Nucleus accumbens (tissue), 56 donors: ENCODE measurements around the gene NIPSNAP2.
A peak's percentile ranks its signal among the peaks of the same experiment; 100 is the strongest.
"Not testable (repeated sequence)": the region's sequence is repeated elsewhere in the genome, so short reads cannot be mapped to it uniquely, and the experiment has no call there.

Experiments used
- DNase-seq, 56 donors: peaks; one replicate each; lab custom pipeline; 2025; lab: John Stamatoyannopoulos, UW

NIPSNAP2 gene

DNA sequence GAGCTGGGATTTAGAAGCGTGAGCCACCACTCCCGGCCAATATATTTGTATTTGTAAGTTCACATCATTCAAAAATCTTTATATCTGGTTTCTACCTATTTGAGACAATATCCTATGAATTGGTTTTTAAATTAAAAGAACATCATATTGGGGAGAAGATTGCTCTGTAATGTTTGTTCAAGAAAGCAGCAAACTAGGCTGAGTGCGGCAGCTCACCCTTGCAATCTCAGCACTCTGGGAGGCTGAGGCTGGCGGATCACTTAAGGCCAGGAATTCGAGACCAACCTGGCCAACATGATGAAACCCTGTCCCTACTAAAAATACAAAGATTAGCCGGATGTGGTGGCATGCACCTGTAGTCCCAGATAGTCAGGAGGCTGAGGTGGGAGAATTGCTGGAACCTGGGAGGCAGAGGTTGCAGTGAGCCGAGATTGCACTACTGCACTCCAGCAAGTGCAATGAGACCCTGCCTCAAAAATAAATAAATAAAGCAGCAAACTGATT is 9.4 kb downstream of the NIPSNAP2 start:
- DNase-seq: no peak

DNA sequence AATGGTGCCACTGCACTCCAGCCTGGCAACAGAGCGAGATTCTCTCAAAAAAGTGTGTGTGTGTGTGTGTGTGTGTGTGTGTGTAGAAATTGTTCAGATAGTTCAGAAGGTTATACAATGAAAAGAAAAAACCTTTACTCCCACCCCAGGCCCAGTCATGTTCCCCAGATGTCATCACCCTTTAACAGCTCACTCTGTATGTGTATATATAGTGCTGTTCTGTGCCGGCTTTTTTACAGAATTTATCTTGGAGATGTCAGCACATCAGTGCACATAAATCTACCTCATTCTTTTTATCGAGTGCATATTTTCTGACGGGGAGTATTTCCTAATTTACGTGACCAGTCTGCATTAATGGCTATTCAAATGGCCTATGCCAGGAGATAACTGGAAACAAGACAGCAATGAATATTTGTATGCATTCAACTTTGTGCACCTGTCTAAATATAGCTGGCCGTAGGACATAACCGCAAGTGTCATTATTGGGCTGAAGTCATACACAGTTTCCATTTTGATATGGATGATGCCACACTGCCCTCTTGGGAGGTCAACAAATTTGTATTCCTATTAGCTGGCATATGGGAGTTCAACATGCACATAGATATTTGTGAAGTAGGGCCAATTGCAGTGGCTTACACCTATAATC is 11.7 kb downstream of the NIPSNAP2 start:
- no peak for DNase-seq

DNA sequence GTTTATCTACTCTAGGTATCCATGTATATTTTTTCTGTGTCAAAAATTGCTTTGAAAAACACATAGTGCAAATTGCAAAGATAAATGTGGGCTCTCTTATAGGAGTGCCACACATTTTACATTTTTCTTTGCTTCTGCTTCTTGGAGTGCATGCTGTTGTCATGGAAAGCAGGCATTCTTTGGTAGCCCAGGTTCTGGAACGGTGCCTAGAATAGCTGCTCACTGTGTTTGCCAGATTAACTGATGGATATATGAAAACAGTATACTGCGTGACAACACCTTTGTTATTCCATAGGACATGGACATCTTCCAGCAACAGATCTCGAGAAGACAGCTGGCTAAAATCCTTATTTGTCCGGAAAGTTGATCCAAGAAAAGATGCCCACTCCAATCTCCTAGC is 13.4 kb downstream of the NIPSNAP2 start:
- DNase-seq: peak in 4 of 56 donors; percentile 10 to 39 (median 22)

DNA sequence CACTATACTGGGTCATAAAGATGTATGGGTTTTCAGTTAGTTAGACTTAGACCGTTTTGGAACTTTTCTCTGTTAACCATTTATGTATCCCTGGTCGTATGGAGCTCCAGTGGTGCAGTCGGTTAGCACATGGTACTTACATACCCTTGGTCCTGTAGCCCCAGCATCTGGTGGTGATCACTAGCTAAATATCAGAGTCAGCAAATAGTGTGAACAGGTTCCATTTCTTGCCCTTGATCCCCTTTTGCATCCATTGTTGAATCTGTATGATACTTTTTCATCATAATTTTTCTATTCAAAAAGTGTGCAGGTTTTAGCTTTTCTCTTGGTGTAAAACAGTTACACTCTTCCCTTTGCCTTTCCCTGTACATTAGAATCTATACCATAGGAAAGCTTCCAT is 15.9 kb downstream of the NIPSNAP2 start:
- DNase-seq: no peak

DNA sequence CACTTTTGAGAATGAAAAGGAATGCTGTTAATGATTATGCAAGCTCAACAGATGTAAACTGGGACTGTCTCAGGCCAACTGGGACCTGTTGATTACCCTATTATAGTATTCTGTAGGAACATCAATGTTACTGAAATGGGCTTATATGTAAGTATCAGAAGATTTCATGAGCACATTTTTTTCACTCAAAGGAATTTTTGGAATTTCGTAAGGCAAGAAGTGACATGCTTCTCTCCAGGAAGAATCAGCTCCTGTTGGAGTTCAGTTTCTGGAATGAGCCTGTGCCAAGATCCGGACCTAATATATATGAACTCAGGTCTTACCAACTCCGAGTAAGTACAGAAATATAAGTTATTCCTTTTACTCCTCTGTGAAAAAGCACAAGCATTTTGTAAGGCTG is 19.2 kb downstream of the NIPSNAP2 start:
- DNase-seq: no peak

DNA sequence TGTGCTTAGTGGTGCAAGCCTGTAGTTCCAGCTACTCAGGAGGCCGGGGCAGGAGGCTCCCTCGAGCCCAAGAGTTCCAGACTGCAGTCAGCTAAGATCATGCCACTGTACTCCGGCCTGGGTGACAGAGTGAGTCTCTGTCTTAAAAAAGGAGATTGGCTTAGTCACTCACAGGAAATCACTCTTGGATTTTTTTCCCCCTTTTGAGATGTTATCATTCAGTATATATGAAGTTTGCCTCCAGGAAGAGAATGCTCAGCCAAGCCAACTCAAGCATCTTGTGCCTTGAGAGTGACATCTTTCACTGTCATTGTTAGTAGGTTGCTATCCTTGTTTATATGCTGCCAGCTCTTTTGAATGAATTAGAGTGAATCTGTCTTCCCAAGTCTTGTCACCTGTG is 28.0 kb downstream of the NIPSNAP2 start:
- no peak for DNase-seq

DNA sequence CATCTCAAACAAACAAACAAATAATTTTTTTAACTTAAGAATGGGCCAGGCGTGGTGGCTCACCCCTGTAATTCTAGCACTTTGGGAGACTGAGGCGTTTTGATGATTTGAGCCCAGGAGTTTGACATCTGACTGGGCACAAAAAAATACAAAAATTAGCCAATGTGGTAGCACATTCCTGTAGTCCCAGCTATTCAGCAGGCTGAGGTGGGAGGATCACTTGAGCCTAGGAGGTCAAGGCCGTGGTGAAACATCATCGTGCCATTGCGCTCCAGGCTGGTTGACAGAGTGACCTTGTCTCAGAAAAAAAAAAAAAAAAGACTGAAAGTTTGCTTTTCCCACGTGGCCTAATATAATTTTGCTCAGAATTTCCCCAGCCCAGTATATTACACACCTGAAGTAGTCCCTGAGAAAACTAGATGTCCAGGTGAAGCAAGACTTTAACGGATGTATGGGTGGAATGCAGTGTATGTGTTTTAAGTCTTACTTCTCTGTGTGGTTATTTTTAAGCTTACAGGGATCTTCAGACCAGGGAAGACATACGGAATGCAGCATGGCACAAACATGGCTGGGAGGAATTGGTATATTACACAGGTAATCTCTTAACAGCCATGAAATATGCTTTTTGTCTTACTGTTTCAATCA is 32.6 kb downstream of the NIPSNAP2 start:
- DNase-seq: no peak

DNA sequence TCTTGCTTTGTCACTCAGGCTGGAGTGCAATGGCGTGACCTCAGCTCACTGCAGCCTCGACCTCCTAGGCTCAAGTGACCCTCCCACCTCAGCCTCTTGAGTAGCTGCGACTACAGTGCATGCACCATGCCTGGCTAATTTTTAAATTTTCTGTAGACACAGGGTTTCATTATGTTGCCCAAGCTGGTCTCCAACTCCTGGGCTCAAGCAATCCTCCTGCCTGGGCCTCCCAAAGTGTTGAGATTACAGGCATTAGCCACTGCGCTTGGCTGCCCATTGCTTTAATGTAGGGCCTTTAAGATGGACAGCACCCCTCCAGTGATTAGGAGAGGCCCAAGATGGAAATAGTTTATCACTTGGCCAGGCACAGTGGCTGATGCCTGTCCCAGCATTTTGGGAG is 39.4 kb downstream of the NIPSNAP2 start:
- no peak for DNase-seq

DNA sequence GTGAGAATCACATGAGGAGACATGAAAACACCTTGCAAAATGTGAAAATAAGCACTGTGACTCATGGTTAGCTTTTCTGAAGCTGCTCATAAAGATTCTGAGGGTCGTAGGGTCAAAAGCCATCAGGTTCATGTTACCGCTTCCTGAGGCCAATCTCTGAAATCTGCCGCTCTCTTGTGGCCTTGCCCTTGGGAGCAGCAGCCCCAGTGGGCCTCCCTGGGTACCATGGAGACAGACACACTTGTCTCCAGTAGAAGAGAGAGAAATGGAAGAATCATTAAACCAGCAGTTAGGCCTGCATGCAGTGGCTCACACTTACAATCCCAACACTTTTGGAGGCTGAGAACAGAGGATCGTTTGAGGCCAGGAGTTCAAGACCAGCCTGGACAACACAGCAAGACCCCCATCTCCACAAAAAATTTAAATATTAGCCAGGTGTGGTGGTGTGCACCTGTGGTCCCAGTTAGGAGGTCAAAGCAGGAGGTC is 42.8 kb downstream of the NIPSNAP2 start:
- no peak for DNase-seq

DNA sequence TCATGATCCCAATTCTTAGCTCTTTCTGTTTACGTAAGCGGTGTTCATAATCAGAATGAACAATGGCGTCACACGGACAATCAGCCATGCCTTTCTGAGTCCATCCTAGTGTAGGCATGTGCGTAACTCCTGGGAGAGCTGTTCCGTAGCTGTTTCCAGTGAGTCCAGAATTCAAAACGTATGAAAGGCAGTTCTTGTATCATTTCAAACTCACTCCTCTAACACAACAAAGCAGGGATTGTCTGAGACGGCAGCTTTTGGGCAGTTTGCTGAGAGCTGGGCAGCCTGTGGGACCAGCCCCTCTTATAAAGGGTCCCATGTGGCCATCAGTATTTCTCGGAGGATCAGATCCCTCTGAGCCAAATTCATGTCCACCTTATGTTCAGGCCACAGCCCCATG is 43.5 kb downstream of the NIPSNAP2 start:
- peak in 43 of 56 donors; percentile 4 to 67 (median 22) for DNase-seq

DNA sequence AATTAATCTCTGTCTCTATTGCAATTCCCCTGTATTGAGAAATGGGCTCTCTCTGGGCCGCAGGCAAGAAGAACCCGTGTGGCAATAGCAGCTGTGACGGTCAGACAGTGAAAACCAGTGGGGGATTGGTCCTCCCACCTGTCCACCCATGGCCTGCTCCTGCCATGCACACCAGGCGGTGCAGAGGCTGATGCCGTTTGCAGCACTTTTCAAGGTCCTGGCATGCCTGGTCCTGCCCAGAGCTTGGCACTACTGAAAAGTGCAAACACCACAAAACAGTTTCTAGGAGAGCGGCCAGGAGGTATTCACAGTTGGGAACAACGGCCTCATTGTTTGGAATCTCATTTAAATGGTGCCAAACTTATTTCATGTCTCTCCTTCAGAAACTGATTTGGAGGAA is 45.3 kb downstream of the NIPSNAP2 start:
- DNase-seq: peak in 55 of 56 donors; percentile 4 to 80 (median 48)

DNA sequence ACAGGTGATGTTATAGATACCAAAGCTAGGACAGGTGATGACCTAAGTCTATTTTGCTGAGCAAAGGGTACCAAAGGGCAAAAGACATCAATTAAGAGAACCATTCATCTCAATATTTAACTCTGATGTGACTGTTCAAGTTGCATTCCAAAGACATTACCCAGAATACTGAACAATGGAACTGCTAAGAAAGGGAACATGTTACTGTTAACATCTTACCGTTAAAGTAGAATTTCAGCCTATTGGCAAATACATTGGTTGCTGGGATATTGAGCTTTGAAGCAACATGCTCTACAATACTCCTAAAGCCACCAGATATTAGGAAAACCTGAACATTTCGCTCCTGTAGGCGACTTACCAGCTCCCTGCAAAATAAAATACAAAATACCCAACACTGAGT is 52.6 kb downstream of the NIPSNAP2 start:
- not testable (repeated sequence) for DNase-seq

DNA sequence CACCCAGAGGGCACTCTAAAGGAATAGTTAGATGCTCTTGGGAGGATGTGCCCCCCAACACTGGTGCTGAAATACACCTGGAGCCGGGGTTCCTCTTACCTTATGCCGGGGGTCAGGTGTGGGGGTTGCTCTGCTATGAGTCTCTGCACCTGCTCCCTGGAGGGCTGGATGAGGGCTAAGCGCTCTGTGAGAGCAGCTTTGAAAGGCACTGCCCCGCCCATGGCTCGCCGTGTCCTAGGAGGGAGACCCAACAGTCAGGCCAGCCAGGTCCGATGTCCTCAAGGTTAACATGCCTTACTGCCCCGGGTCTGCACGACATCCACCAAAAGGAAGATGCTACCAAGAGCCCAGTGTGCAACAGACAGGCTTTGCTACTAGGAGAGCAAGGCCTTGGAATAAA is 55.1 kb downstream of the NIPSNAP2 start:
- no peak for DNase-seq

DNA sequence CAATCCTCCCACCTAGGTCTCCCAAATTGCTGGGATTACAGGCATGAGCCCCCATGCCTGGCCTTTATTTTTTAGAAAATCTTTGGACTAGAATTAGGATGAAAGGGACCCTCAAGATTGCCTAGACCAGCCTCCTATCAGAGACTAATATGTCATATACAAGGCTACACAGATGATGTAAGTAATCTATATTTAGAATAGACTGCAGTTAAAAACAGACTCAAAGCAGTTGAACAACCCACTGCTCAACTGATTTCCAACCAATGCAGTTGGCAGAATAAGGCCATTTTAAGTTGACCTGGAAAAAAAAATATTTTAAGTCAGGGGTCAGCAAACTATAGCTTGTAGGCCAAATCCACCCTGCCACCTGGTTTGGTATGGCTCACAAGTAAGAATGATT is 59.1 kb downstream of the NIPSNAP2 start:
- DNase-seq: no peak

DNA sequence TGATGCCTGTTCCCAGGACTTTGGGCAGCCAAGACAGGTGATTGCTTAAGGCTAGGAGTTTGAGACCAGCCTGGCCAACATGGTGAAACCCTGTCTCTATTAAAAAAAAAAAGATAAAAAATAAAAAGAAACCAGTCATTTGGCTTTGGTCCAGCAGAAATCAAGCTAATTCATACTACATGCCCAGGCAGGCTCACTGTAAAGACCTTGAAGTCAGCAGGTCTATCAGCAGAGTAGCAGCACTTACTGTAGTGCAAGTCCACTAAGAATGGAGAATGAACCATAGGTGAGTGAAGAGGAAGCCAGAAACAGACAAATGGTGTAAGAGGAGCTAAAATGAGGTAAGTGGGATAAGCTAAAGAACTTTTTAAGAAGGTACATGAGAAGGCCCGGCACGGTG is 62.2 kb downstream of the NIPSNAP2 start:
- DNase-seq: no peak

DNA sequence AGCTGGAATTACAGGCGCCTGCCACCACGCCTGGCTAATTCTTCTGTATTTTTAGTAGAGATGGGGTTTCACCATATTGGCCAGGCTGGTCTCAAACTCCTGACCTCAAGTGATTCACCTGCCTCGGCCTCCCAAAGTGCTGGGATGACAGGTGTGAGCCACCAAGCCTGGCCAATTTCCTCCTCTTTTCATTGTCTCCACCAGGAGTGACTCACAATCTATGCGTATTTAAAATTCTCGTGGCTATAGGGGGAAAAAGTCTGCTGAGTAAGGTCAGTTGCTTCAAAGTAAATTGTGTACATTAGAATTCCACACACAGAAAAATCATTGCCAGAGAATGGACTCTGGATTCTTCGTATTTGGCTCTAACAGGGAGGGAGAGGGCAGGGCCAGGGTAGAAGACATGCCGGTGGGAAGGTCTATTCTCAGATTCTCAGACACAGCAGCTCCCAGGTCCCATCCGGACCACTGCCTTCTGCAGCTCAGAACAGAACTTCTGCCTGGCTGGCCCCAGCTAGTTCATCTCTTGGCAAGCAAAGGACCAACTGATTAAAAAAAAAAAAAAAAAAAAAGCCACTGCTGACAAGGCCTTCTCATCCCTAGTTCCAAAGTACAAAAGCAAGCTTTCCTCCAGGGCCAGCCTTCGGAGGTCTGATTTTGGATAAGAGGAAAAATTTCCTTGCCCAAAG is 64.7 kb downstream of the NIPSNAP2 start:
- DNase-seq: no peak

DNA sequence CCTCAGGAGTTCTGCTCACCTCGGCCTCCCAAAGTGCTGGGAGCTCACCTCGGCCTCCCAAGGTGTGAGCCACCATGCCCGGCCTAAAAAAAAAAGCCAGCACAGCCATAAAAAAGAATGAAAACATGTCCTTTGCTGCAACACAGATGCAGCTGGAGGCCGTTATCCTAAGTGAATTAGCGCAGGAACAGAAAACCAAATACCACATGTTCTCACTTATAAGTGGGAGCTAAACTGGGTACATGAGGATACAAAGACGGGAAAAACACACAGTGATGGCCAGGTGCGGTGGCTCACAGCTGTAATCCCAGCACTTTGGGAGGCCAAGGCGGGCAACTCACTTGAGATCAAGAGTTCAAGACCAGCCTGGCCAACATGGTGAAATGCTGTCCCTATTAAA is 66.0 kb downstream of the NIPSNAP2 start:
- no peak for DNase-seq

DNA sequence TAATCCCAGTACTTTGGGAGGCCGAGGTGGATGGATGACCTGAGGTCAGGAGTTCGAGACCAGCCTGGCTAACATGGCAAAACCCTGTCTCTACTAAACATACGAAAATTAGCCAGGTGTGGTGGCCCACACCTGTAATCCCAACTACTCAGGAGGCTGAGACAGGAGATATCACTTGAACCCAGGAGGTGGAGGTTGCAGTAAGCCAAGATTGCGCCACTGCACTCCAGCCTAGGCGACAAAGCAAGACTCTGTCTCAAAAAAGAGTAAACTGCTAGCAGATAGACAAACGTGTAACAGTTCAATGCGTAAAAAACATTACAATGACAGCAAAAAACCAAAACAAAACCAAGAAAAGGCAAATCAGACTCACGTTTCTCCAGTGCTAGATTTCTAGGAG is 67.2 kb downstream of the NIPSNAP2 start:
- DNase-seq: not testable (repeated sequence)

DNA sequence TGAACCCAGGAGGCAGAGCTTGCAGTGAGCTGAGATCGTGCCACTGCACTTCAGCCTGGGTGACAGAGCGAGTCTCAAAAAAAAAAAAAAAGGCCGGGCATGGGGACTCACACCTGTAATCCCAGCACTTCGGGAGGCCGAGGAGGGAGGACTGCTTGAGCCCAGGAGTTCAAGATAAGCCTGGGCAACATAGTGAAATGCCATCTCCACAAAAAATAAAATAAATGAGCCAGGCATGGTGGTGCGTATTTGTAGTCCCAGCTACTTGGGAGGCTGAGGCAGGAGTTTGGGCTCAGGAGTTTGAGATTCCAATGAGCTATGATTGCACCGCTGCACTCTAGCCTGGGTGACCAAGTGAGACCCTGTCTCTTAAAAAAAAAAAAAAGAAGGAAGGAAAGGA is 68.2 kb downstream of the NIPSNAP2 start:
- DNase-seq: not testable (repeated sequence)

DNA sequence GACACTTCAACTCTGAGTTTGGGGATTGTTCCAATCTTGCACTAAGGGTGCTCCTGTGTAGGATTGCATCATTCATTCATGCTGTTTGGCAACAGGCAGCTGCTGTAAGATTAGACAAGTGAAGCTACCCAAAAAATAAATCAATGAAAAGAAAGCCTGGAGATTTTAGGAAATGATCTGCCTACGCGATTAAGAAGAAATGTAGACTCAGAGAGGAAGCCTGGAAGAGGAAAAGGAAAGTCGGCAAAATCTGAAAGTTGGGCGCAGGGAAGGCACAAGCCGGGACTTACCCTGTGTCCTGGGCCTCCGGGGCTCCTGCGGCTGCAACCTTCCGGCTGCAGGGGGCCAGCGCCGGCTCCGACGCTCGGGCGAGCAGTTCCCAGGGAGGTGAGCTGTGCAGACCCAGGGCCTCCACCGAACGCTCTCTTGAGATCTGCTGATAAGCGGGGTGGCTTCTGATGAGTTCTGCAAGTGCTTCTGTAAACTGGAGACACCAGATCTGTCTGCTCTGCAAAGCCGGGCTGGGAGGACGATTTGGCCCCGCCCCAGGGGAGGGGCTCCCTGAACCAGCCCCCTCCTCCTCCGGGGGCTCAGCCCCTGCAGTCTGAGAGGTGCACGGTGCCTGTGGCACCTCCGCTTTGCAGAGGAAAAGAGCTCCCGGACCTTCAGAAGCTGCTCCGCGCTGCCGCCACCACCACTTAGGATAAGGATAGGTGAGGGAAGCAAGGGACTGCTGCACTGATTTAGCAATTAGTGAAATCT is 69.5 kb downstream of the NIPSNAP2 start:
- DNase-seq: peak in 51 of 56 donors; percentile 2 to 77 (median 34)

DNA sequence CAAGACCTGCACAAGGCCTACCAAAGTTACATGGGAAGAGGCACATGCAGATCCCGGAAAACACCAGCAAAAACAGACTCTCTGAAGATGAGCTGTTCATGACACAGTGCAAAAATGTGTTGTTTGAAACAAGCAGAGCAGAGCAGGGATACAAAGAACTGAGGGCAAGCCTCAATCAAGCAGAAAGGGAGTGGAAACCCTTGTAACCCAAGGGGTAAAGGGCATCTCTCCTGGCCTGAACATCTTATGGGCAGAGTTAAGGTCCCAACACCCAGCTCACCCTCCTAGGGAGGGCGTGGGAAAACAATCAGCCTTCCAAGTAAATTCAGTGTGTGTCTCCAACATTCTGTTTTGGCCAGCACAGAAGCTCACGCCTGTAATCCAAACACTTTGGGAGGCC is 76.3 kb downstream of the NIPSNAP2 start:
- no peak for DNase-seq
